Smooth muscle cell (in vitro differentiated cells): Measurements from ENCODE around the gene TRIM46. TPM values are rescaled to one million over a fixed set of nuclear protein-coding genes. Genes with fewer than 3 reads are reported as not detected.
"Not testable (repeated sequence)": the region's sequence is repeated elsewhere in the genome, so short reads cannot be mapped to it uniquely, and the experiment has no call there.

Source experiments
- DNase-seq: peaks from one replicate; lab custom pipeline; 2025; ENCODE audit not compliant: unreplicated experiment; lab: John Stamatoyannopoulos, UW
- H2AFZ ChIP-seq: fragments of 200-600 bp; sonication (generic); 2 replicates; pipeline ENCODE4 v1.6.0; 2016; ENCODE audit warnings: antibody characterized with exemption, low read depth, mild to moderate bottlenecking
- H3F3A ChIP-seq: fragments of 200-600 bp; sonication (generic); 2 replicates; pipeline ENCODE4 v1.6.0; 2017; ENCODE audit warnings: antibody characterized with exemption, low read depth
- H3K27ac ChIP-seq: fragments of 200-600 bp; sonication (generic); 2 replicates; pipeline ENCODE4 v1.5.1; 2016; ENCODE audit warnings: low read depth, mild to moderate bottlenecking
- H3K27me3 ChIP-seq: fragments of 200-600 bp; sonication (generic); 2 replicates; pipeline ENCODE4 v1.6.1; 2016; ENCODE audit warnings: low read depth, mild to moderate bottlenecking
- H3K36me3 ChIP-seq: fragments of 200-600 bp; sonication (generic); 2 replicates; pipeline ENCODE4 v1.5.1; 2016; ENCODE audit warnings: low read depth
- H3K4me1 ChIP-seq: fragments of 200-600 bp; sonication (generic); 2 replicates; pipeline ENCODE4 v1.5.1; 2016; ENCODE audit warnings: low read depth
- H3K4me2 ChIP-seq: fragments of 200-600 bp; sonication (generic); 2 replicates; pipeline ENCODE4 v1.6.0; 2016; ENCODE audit warnings: mild to moderate bottlenecking
- H3K4me3 ChIP-seq: fragments of 200-600 bp; sonication (generic); 2 replicates; pipeline ENCODE4 v1.5.1; 2016; ENCODE audit warnings: mild to moderate bottlenecking
- H3K79me2 ChIP-seq: fragments of 200-600 bp; sonication (generic); 2 replicates; pipeline ENCODE4 v1.6.0; 2016; ENCODE audit warnings: low read depth, mild to moderate bottlenecking
- H3K9ac ChIP-seq: fragments of 200-600 bp; sonication (generic); 2 replicates; pipeline ENCODE4 v1.6.0; 2016; ENCODE audit warnings: low read depth
- H3K9me3 ChIP-seq: fragments of 200-600 bp; sonication (generic); replicated peaks from 2 replicates; pipeline ENCODE4 v1.5.1; 2016; ENCODE audit warnings: low read depth
- H4K20me1 ChIP-seq: fragments of 200-600 bp; sonication (generic); 2 replicates; pipeline ENCODE4 v1.6.0; 2016; ENCODE audit warnings: low read depth
- WGBS: methylation state at CpG from one replicate; pipeline ENCODE4 v1.1.7; 2016; ENCODE audit warnings: low lambda C conversion rate; 5-methylcytosine and 5-hydroxymethylcytosine counted together
- polyA plus RNA-seq: library from polyadenylated mRNA; unstranded; fragments of >200 nt; fragmentation: Nextera tagmentation; extraction: Ambion mirVana; gene quantifications from 2 replicates; pipeline ENCODE4 v1.2.1, GENCODE V29; 2016
- total RNA-seq: library from RNA; depleted of rRNA; stranded (reverse); fragments of >200 nt; gene quantifications from 2 replicates; pipeline ENCODE4 v1.2.3, GENCODE V29; 2014
- TF ChIP-seq, protein P1 (sequence below): fragments of 200-600 bp; sonication (generic); IDR thresholded peaks from 2 replicates; pipeline ENCODE4 v1.5.1; 2017; ENCODE audit warnings: borderline replicate concordance, mild to moderate bottlenecking, antibody characterized with exemption; ENCODE audit not compliant: insufficient read depth, poor library complexity, severe bottlenecking

Gene TRIM46
- total and polyA plus RNA-seq, 2 experiments from 2014 or later, result 3.6 to 3.8 TPM

DNA sequence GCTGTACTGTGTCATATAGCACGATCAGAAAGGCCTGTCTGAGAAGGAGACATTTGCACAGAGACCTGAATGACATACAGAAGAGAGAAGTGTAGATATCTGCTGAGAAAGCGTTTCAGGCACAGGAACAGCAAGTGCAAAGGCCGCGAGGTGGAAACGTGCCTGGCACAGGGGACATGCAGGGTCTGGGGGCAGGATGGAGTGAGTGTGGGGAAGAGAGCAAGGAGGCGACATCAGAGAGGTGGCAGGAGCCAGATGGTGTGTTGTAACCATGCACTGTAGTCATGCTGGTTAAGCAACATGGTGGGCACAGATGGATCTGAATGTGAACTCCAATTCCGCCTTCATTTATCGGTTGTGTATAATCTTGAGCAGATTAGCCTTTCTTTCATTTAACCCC is 13.5 kb upstream of the TRIM46 start:
- Histone ChIP-seq H3K27ac (no peak overlapping the region), H3K4me3 (no peak overlapping the region), H3K9me3 (no peaks in the 10 kb centered on the region), H4K20me1 (no peaks in the 10 kb centered on the region), H2AFZ (no peak overlapping the region), H3K79me2 (no peaks in the 10 kb centered on the region), H3F3A (no peaks in the 10 kb centered on the region), H3K27me3 (no peaks in the 10 kb centered on the region), H3K36me3 (no peaks in the 10 kb centered on the region), H3K9ac (no peak overlapping the region), H3K4me1 (no peaks in the 10 kb centered on the region), H3K4me2 (no peak overlapping the region)
- no peak for DNase-seq
- TF ChIP-seq, protein P1, sequence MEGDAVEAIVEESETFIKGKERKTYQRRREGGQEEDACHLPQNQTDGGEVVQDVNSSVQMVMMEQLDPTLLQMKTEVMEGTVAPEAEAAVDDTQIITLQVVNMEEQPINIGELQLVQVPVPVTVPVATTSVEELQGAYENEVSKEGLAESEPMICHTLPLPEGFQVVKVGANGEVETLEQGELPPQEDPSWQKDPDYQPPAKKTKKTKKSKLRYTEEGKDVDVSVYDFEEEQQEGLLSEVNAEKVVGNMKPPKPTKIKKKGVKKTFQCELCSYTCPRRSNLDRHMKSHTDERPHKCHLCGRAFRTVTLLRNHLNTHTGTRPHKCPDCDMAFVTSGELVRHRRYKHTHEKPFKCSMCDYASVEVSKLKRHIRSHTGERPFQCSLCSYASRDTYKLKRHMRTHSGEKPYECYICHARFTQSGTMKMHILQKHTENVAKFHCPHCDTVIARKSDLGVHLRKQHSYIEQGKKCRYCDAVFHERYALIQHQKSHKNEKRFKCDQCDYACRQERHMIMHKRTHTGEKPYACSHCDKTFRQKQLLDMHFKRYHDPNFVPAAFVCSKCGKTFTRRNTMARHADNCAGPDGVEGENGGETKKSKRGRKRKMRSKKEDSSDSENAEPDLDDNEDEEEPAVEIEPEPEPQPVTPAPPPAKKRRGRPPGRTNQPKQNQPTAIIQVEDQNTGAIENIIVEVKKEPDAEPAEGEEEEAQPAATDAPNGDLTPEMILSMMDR, result no peak
- 96% methylated on average over 8 of the region's 8 CpGs for WGBS

DNA sequence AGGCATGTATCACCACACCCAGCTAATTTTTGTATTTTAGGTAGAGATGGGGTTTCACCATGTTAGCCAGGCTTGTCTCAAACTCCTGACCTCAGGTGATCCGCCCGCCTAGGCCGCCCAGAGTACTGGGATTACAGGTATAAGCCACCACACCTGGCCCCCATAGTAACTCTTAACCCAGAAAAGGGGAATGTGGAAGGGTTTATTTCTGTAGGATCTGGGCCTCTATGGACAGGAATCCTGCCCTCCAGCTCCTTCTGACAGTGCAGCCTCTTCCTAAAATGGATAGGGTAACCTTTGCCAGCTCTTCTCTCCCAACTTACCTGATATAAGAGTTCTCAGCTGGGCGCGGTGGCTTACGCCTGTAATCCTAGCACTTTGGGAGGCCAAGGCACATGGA is 11.0 kb upstream of the TRIM46 start:
- not testable (repeated sequence) for H3K27ac ChIP-seq, H3K4me3 ChIP-seq, H3K36me3 ChIP-seq, H2AFZ ChIP-seq, H3F3A ChIP-seq, DNase-seq, H3K9me3 ChIP-seq, H3K9ac ChIP-seq, H3K4me1 ChIP-seq, H3K4me2 ChIP-seq, H3K79me2 ChIP-seq, H4K20me1 ChIP-seq, H3K27me3 ChIP-seq
- 99% methylated on average over 6 of the region's 6 CpGs for WGBS

GRCh38 chr1:155163785-155164184 is 9.9 kb upstream of the TRIM46 start:
- not testable (repeated sequence) for H3K27ac ChIP-seq, H3F3A ChIP-seq, DNase-seq, H2AFZ ChIP-seq, H3K79me2 ChIP-seq, H3K36me3 ChIP-seq, H3K9me3 ChIP-seq, H3K27me3 ChIP-seq, H3K9ac ChIP-seq, H3K4me2 ChIP-seq, H3K4me1 ChIP-seq, H4K20me1 ChIP-seq, H3K4me3 ChIP-seq
- WGBS, result 96% methylated on average over 4 of the region's 4 CpGs

GRCh38 chr1:155164625-155165024 is 9.0 kb upstream of the TRIM46 start:
- not testable (repeated sequence) for H3K27ac ChIP-seq, H3K9ac ChIP-seq, H4K20me1 ChIP-seq, H3K4me3 ChIP-seq, H3K9me3 ChIP-seq, H3K4me1 ChIP-seq, H3K36me3 ChIP-seq, DNase-seq, H3K27me3 ChIP-seq, H3F3A ChIP-seq, H3K79me2 ChIP-seq, H3K4me2 ChIP-seq, H2AFZ ChIP-seq
- 94% methylated on average over 11 of the region's 11 CpGs for WGBS

GRCh38 chr1:155166051-155166470 is 7.6 kb upstream of the TRIM46 start:
- Histone ChIP-seq H3K79me2 (peaks cover 4% of the 10 kb centered on the region), H2AFZ (no peak overlapping the region), H3K4me1 (peaks cover 8% of the 10 kb centered on the region), H3K27ac (no peak overlapping the region), H3K9me3 (no peaks in the 10 kb centered on the region), H4K20me1 (no peaks in the 10 kb centered on the region), H3F3A (no peaks in the 10 kb centered on the region), H3K9ac (no peak overlapping the region), H3K36me3 (no peaks in the 10 kb centered on the region), H3K27me3 (no peaks in the 10 kb centered on the region), H3K4me2 (no peak overlapping the region), H3K4me3 (no peak overlapping the region)
- DNase-seq, result no peak
- WGBS, result 64% methylated on average over 8 of the region's 8 CpGs
- TF ChIP-seq, protein P1, result no peak
